ENCODE measurements around the gene SLC9A9.

The SLC9A9 gene

DNA sequence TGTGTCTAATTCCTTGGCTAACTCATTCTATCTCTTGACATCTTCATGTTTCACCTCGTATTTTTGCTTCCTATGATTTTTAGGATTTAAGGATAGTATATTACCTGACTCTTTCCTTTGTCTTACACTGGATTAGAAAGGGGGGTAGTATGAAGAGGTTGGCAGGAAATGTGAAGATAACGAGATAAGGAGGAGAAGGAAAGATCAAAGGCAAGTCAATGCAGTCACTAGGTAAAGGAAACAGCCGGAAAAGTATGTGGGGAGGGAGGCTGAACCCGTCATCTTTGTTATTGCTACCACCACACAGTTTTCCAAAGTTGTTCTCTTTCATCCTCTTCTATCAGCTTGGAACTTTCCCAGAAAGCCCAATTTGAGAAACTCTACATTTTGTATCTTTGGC lies 90.6 kb downstream of the SLC9A9 start:
- no peak for DNase-seq (ENCODE audit: low read depth in 3 of 3)

DNA sequence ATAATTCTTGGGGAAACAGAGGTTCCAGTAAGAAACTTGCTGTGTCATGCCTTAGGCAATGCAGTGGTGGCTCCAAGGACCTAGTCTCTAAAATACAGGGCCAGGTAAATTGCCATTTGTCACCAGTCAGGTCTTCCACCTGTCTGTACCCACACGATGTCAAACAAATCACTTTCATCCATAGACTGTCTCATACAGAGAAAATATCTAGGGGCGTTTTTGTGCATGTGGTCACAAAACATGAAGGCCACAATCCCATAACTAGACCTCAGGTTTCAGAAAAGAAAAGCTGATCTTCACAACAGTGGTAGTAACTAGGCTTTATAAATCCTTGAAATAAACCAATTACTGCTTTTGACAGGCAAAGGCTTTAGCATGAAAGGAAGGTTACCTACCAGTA lies 92.3 kb downstream of the SLC9A9 start:
- no peak for DNase-seq (ENCODE audit: low read depth in 3 of 3)

DNA sequence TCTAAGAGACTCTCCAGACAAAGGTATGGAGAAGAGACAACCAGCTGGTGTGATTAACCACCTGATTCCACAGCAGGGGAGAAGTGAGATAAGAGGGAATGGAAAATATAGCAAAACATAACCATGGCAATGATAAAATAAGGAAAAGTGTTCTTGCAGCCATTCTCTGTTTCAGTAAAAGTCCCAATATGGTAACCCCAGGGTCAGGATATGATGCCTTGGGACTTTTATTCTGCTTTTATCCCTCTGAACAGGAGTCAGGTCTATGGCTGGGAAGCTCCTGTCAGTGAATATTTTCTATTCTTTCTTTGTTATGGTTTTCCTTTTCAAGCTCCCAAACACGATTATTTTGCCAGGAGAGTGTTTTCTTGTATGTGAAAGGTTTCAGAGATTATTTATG lies 94.2 kb downstream of the SLC9A9 start:
- DNase-seq (ENCODE audit: low read depth in 3 of 3): no peak

- DNase-seq (ENCODE audit: low read depth in 3 of 3): no peak
Observed at GRCh38 chr3:143753456-143753855, 94.8 kb downstream of the SLC9A9 start.

DNA sequence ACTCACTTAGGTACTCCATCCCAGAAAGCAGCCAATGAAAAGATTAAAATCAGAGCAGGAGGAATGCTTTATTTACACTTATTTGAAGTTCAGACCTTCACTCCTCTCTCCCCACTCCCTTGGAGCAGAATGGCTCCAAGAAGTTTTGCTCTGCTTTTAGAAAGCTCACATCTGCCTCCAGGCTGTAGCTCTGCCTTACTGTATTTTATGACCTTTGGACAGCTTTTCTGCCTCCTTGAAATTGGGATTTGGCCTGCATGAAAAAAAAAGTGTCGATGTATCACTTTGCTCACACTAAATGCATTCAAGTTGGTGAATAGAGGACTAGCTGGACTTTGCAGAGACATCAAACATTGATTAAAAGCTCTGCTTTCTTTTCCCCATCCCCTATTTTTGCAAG lies 95.3 kb downstream of the SLC9A9 start:
- DNase-seq (ENCODE audit: low read depth in 3 of 3): no peak

DNA sequence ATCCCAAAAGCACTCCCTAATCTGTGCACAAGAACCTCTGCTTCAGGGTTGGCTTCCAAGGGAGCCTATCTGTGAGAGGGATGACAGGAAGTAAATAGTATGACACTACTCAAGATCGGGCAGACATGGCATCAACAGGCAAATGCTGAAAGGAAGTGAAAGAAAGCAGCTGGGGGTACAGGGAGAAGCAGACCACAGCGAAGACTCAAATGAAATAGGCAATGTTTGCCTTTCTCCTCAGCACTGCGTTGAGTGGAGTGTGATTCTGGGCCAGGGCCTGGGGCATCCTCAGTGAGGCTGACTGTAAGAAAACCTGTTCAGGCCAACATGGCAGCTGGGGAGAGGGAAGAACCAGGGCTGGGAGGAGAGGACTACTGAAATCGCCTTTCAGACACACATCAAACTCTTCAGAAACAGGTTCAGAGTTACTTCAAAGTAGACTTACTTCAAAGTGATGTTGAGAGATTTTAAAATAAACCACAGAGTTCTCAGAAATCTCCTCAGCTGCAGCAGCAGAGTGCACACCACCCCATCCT lies 96.6 kb downstream of the SLC9A9 start:
- peak in 1 of 3 donors; percentile 18 for DNase-seq (ENCODE audit: low read depth in 3 of 3)

DNA sequence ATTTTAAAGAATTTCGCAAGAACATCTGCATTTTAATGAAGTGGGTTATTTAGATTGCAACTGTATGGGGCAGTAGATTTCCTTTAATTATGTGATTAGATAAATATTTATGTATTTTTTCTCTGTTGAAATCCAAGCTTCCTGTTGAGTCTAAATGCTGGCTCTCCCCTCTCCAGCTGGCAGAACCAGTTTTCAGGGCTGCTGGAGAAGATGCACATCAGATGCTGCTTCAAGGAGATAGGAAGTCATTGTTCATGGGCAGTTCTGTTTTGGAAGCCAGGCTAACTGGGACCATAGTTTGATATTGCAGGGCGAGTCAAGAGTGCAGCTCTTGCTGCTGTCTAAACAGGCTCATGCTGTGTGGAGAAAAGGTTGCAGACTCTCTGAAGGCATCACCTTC lies 97.4 kb downstream of the SLC9A9 start:
- DNase-seq (ENCODE audit: low read depth in 3 of 3): no peak

DNA sequence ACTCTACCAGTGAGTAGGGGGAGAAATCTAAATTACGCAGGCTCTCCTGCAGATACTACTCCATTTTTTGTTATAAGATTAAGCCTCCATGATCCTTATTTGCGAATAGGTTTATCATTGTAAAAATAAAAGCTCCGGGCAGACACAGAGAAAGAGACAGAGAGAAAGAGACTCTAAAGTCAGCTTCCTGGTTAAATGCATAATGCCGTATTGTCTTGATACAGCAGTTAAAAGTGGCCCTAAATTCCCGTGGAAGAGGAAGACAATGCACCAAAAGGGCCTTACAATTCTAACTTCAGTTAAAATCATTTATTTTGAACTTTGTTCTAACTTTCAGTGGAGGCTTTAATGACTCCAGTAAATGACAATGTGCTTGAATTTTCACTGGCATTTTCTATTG lies 98.3 kb downstream of the SLC9A9 start:
- DNase-seq (ENCODE audit: low read depth in 3 of 3): no peak

DNA sequence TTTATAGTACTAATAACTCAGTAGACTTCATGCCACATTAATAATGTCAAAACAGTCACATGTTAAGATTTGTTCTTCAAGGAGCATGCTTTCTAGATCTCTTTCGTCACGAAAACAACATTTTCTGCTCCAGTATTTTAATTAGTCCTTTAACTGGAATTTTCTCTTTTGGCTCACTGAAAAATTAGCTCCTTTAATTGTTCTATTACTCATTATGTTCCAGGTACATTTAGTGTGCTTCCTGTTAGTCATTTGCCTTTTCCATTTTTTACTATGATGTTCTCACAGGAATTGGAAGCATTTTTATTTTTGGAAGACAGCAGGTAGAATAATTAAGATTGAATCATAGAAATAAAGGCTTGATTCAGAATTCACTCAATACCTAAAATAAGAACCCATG lies 111.2 kb downstream of the SLC9A9 start:
- no peak for DNase-seq (ENCODE audit: low read depth in 3 of 3)

DNA sequence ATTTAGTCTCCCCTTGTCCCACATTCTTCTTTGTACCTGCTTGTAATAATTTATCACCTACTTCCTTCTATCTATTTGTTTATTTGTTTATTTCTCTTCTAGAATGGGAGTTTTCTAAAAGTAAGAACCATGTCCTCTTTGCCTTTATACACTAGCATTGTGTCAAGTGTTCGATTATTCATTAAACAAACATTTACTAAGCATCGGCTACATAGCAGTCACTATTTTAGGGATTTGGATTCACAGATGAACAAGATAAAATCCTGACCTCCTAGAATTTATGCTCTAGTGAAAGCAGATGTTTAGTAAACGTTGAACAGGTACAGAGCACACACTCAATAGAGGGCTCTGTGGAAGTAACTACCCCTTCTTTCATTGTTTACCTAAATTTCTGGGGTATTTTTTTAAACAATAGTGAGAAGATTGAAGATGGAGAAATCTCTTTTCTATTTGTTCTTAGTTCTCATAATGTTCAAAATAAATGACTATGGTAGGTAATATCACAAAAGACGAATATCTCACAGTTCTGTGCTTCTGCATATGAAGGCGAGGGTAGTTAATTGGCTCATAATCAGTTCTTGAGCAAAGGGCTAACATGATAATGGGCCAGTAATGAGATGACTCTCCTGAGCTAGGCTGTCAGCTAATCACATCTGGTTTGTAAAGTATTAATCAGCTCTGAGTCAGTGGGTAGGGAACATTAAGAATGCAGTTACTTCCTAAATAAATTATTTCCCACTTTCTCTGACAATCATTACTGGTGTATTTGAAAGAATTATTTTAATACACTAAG lies 111.9 kb downstream of the SLC9A9 start:
- DNase-seq (ENCODE audit: low read depth in 3 of 3): no peak

DNA sequence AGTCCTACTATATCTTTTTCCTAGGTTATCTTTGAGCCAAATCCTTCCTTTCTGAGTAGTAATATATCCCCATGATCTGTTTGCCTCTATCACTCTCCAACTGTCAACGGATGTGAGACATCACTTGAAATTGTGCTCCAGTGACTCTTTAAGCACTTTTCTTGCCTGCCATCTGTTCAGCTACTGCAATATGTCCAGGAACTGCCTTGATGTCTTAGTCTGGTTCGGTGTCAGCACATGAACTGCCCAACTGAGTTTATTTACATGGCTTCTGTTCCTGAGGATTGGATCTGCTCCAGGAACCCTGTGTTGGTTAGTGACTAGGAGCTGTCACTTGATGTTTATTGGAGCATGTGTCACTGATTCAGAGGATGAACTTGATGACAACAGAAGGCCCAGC lies 116.5 kb downstream of the SLC9A9 start:
- no peak for DNase-seq (ENCODE audit: low read depth in 3 of 3)

DNA sequence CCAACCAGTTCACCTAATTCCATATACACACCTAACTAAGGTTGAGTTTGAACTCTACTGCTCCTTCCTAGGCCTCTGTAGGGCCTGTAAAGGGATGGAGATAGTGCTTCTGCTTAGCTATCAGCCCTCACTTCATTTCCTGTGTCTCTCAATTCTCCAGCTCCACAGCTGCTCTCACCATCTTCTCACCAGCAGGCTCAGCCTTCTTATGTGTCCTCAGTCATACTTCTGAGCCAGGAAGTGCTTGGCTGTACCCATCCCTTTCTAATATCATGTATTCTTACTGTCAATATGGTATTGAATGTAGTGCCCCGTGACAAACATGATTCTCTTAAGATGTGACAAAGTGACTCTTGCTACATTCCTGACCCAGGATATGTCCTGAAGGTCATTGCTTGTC lies 116.9 kb downstream of the SLC9A9 start:
- DNase-seq (ENCODE audit: low read depth in 3 of 3): no peak

DNA sequence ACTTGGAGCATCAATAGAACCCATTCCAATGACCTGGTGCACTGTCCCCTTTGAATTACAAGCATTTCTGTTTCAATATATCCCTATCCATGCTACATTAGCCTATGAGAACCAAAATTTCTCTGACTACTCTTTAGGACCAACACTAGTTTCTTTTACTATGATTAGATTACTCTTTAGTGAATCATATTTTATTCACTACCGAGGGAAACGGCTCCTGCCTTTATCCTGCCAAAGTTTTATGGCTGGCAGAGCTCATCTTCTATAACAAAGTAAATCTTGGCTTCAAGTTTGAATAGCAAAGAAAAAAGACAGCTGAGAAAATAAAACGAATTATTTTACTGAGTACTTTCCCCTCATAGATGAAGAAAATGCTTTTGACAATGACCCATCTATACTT lies 120.9 kb downstream of the SLC9A9 start:
- DNase-seq (ENCODE audit: low read depth in 3 of 3): no peak

GRCh38 chr3:143726727-143727126 lies 121.5 kb downstream of the SLC9A9 start:
- DNase-seq (ENCODE audit: low read depth in 3 of 3): no peak

- DNase-seq (ENCODE audit: low read depth in 3 of 3): no peak
Observed at GRCh38 chr3:143720381-143720780, 127.9 kb downstream of the SLC9A9 start.

DNA sequence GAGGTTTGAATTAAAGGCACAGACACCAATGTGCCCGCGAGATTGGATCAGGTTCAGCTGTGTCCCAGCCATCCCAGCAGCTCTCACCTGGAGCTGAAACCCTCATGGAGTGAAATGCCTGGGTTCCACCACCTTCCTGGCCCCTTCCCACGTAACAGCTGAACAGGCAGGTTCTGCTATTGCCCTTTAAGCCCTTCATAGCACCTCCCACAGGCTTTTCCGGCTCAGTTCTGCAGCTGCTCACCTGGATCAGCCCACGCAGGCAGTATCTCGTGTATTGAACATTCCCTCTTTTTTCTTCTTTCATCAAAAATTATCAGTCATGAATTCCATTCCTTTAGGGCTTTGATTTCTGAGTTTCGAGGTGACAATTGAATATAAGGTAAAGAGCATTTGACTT lies 129.8 kb downstream of the SLC9A9 start:
- no peak for DNase-seq (ENCODE audit: low read depth in 3 of 3)

DNA sequence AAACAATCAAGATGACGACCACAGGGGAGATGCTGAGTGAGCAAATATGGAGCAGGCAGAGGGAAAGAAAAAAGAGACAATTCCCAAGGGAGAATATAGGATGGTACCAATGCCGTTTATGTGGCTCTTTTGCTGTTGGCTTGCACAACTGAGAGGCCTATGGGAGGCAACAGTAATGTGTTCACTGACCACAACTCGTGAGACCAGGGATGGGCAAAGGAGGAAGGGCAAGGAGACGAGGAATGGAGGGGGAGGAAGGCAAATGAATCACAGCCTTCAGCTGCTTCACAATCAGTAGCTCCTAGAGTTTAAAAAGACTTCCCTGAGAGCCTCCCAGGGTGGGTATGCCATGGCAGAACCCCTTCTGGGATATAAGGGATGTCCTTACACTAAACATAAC lies 131.5 kb downstream of the SLC9A9 start:
- no peak for DNase-seq (ENCODE audit: low read depth in 3 of 3)

GRCh38 chr3:143712522-143712921 lies 135.7 kb downstream of the SLC9A9 start:
- no peak for DNase-seq (ENCODE audit: low read depth in 3 of 3)

DNA sequence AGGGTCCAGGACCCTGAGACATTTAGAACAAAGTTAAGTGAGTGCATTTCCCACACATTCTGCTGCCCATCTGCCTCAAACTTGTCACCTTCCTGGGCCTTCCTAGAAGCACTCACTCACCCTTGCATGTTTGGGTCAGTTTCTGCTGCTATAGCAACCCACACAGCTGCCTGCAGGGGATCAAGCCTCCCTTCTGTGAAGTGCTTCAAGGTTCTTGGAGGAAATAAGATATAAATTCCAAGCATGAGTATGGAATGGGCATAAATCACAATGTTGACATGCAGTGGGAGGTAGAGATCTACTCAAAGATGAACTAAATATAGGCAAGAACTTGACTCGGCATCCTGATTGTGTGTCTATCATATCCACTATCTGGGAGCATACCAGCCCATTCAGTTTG lies 140.4 kb downstream of the SLC9A9 start:
- DNase-seq (ENCODE audit: low read depth in 3 of 3): no peak

- no peak for DNase-seq (ENCODE audit: low read depth in 3 of 3)
Observed at GRCh38 chr3:143700431-143700975, 147.8 kb downstream of the SLC9A9 start.

DNA sequence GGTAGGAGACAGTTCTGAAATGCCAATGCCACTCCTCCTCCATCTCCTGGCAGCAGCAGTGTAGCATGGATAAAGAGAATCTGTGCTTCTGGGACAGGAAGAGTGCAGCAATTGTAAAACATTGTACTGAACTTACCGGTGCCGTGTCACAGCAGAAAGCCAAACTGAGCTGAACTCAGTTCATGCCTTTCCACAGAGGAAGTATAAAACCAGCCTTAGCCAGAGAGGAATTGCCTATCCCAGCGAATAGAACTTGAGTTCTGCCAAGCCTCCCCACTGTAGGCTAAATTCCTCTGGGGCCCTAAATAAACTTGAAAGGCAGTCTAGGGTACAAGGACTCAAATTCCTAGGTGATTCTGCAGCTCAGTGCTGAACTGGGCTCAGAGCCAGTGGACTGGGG lies 148.8 kb downstream of the SLC9A9 start:
- DNase-seq (ENCODE audit: low read depth in 3 of 3): no peak

DNA sequence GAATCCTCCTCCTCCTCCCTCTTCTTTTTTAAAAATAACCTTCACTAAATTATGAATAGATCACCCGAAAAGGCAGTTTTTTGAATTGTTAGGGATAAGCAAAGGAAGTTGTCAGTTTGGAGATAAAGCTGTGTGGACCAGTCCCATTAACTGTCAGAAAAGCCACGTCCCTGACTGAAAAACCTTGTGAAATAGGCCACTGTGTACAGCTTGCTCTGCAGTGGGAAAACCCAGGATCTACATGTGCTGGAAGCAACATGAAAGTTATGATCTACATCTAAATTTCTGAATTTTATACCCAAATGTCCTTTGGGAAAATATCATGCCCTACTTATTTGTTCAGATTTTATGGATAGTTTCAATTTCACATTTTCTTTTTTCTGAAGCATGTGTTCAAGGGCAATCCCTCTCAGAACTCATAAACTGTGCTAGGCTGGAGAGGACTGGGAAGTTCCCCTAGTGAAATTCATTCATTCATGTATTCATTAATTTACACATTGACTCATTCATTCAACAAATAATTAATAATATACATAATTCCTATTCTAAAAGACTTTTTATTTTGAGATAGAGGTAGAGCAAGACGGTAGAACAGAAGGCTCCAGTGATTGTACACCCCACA lies 149.5 kb downstream of the SLC9A9 start:
- no peak for DNase-seq (ENCODE audit: low read depth in 3 of 3)

DNA sequence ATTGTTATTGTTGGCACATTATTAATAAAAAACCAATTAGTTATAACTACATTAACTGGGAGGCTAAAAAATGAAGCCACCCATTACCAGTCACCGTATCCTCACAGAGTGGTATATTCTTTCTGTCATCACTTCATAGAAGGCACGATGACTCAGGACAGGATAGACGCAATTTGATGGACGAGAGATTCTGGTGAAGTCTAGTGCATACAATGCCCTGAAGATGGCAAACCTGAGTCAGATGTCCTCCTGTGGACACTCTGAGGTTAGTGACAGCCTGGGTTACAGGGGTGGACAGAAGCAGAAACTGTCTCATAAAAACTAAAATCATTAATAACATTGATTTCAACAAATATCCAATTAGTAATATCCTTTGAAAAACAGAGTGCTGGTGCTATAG lies 150.3 kb downstream of the SLC9A9 start:
- DNase-seq (ENCODE audit: low read depth in 3 of 3): no peak

Measured in stimulated activated CD4-positive, alpha-beta T cell treated with anti-CD3 and anti-CD28 coated beads, TNF-alpha, amount 100 ng/mL, for 48 hours (primary cell).